Measurements from ENCODE around the gene ITGA6.

DNA sequence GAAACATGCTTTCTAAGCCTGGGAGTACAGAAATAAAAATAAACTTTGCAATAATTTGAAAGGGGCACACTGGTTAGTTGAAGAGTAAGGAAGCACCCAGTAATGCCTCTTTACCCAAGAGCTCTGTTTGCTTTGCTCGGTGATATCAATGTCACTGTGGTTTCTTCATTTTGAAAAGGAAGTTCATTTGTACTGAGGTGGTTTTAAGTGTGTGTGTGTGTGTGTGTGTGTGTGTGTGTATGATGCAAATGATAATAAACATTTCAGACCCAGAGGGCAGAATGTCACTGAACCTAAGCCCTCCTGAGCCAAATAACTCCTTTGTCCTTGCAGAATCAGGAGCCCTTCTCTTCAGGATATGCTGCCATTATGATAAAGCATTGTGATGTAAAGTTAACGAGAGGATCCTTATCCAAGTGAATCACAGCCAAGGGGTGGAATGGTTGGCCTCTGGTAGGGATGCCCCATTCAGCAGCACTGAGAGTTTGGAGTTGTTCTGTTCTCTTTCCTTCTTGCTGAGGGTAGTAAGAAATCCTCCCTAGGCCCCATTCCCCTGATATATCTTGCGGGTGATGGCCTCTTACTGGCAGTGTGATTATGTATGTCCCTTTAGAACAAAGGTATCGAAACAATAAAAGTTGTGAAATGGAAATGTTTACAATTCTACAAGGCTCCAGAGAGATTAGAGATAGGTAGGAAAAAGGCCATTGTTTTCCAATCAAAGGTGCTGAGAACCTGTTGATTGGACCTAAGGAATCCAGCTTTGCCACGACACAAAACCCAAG, 7.6 kb downstream of the ITGA6 start:
- TF ChIP-seq POLR2A (IDR thresholded peaks at IDR 0.05; ENCODE audit: low read length) = no peak
- no peak for TF ChIP-seq GATA1 (IDR thresholded peaks at IDR 0.05; ENCODE audit: low read depth, low read length)

Data from erythroblast (primary cell).